ENCODE results near the gene COA1.
"Not testable (repeated sequence)": the region's sequence is repeated elsewhere in the genome, so short reads cannot be mapped to it uniquely, and the experiment has no call there.

The COA1 gene

GRCh38 chr7:43678315-43678714 is 51.0 kb downstream of the COA1 start:
- H2BK12ac ChIP-seq (ENCODE audit: low read length in 2 of 2) = no peak overlapping the region
- H3K4me3 ChIP-seq (ENCODE audit: insufficient read depth in 1 of 2, low read depth in 1 of 2, low read length in 2 of 2) = no peak overlapping the region
- H2AFZ ChIP-seq (ENCODE audit: low read depth, low read length) = no peak overlapping the region
- peaks cover 6% of the 10 kb centered on the region for H3K79me1 ChIP-seq (replicated peaks; ENCODE audit: low read length, poor library complexity, severe bottlenecking)
- H3K4me1 ChIP-seq (ENCODE audit: control insufficient read depth, insufficient read depth, low read depth, low read length) = no peaks in the 10 kb centered on the region
- no peak overlapping the region for H2AK5ac ChIP-seq (ENCODE audit: low read length, severe bottlenecking)
- no peak overlapping the region for H3K14ac ChIP-seq (ENCODE audit: low read length in 2 of 2)
- no peaks in the 10 kb centered on the region for H3K27me3 ChIP-seq (ENCODE audit: control insufficient read depth in 1 of 2, insufficient read depth in 1 of 2, low read length in 2 of 2)
- no peak for DNase-seq
- H3K9me3 ChIP-seq (ENCODE audit: control insufficient read depth, low read length) = no peaks in the 10 kb centered on the region
- WGBS = 71% methylated on average over 1 of the region's 1 CpG
- no peak overlapping the region for H3K4ac ChIP-seq (ENCODE audit: low read depth in 1 of 2, low read length in 2 of 2)
- H3K36me3 ChIP-seq (ENCODE audit: control insufficient read depth in 1 of 2, insufficient read depth in 2 of 2, low read depth in 1 of 2, low read length in 2 of 2) = no peaks in the 10 kb centered on the region
- H2BK5ac ChIP-seq (ENCODE audit: low read depth, low read length, poor library complexity, severe bottlenecking) = no peak overlapping the region
- no peak overlapping the region for H4K91ac ChIP-seq (ENCODE audit: low read length)
- no peak overlapping the region for H3K23ac ChIP-seq (ENCODE audit: low read length in 2 of 2)
- no peak overlapping the region for H2BK120ac ChIP-seq (ENCODE audit: low read depth, low read length)
- H4K8ac ChIP-seq (ENCODE audit: low read length) = no peak overlapping the region
- no peak overlapping the region for H3K4me2 ChIP-seq (ENCODE audit: low read length, poor library complexity, severe bottlenecking)
- H2BK15ac ChIP-seq (ENCODE audit: low read depth, poor library complexity, severe bottlenecking) = no peak overlapping the region
- no peak overlapping the region for H3K9ac ChIP-seq (ENCODE audit: low read length)
- no peak overlapping the region for H3K18ac ChIP-seq (ENCODE audit: low read depth in 1 of 2, low read length in 2 of 2)
- no peak overlapping the region for H3K27ac ChIP-seq (ENCODE audit: low read length, poor library complexity, severe bottlenecking)

- Histone ChIP-seq H3K27me3 (ENCODE audit: control insufficient read depth in 1 of 2, insufficient read depth in 1 of 2, low read length in 2 of 2) (no peaks in the 10 kb centered on the region), H2BK15ac (ENCODE audit: low read depth, poor library complexity, severe bottlenecking) (no peak overlapping the region), H2BK12ac (ENCODE audit: low read length in 2 of 2) (no peak overlapping the region), H3K79me1 (replicated peaks; ENCODE audit: low read length, poor library complexity, severe bottlenecking) (peaks cover 6% of the 10 kb centered on the region), H3K18ac (ENCODE audit: low read depth in 1 of 2, low read length in 2 of 2) (no peak overlapping the region), H4K8ac (ENCODE audit: low read length) (no peak overlapping the region), H3K4ac (ENCODE audit: low read depth in 1 of 2, low read length in 2 of 2) (no peak overlapping the region), H3K23ac (ENCODE audit: low read length in 2 of 2) (no peak overlapping the region), H2BK5ac (ENCODE audit: low read depth, low read length, poor library complexity, severe bottlenecking) (no peak overlapping the region), H3K36me3 (ENCODE audit: control insufficient read depth in 1 of 2, insufficient read depth in 2 of 2, low read depth in 1 of 2, low read length in 2 of 2) (no peaks in the 10 kb centered on the region), H3K27ac (ENCODE audit: low read length, poor library complexity, severe bottlenecking) (no peak overlapping the region), H2AFZ (ENCODE audit: low read depth, low read length) (no peak overlapping the region), H2BK120ac (ENCODE audit: low read depth, low read length) (no peak overlapping the region), H3K9me3 (ENCODE audit: control insufficient read depth, low read length) (no peaks in the 10 kb centered on the region), H4K91ac (ENCODE audit: low read length) (no peak overlapping the region), H3K4me2 (ENCODE audit: low read length, poor library complexity, severe bottlenecking) (no peak overlapping the region), H3K14ac (ENCODE audit: low read length in 2 of 2) (no peak overlapping the region), H2AK5ac (ENCODE audit: low read length, severe bottlenecking) (no peak overlapping the region), H3K9ac (ENCODE audit: low read length) (no peak overlapping the region), H3K4me1 (ENCODE audit: control insufficient read depth, insufficient read depth, low read depth, low read length) (no peaks in the 10 kb centered on the region), H3K4me3 (ENCODE audit: insufficient read depth in 1 of 2, low read depth in 1 of 2, low read length in 2 of 2) (no peak overlapping the region)
- DNase-seq = no peak
Observed at GRCh38 chr7:43677864-43678263, 51.5 kb downstream of the COA1 start.

GRCh38 chr7:43674559-43675436 is 54.5 kb downstream of the COA1 start:
- H3K9me3 ChIP-seq (ENCODE audit: control insufficient read depth, low read length) = peaks cover 4% of the 10 kb centered on the region
- peak overlapping the region; percentile 35 for H3K27ac ChIP-seq (ENCODE audit: low read length, poor library complexity, severe bottlenecking)
- no peaks in the 10 kb centered on the region for H3K36me3 ChIP-seq (ENCODE audit: control insufficient read depth in 1 of 2, insufficient read depth in 2 of 2, low read depth in 1 of 2, low read length in 2 of 2)
- H3K4me1 ChIP-seq (ENCODE audit: control insufficient read depth, insufficient read depth, low read depth, low read length) = peaks cover 3% of the 10 kb centered on the region
- peak; percentile 81 for DNase-seq
- H3K4me3 ChIP-seq (ENCODE audit: insufficient read depth in 1 of 2, low read depth in 1 of 2, low read length in 2 of 2) = no peak overlapping the region
- peaks cover 9% of the 10 kb centered on the region for H3K79me1 ChIP-seq (replicated peaks; ENCODE audit: low read length, poor library complexity, severe bottlenecking)
- H2BK12ac ChIP-seq (ENCODE audit: low read length in 2 of 2) = no peak overlapping the region
- WGBS = 65% methylated on average over 4 of the region's 4 CpGs
- H2BK120ac ChIP-seq (ENCODE audit: low read depth, low read length) = no peak overlapping the region
- no peak overlapping the region for H3K23ac ChIP-seq (ENCODE audit: low read length in 2 of 2)
- H2AK5ac ChIP-seq (ENCODE audit: low read length, severe bottlenecking) = no peak overlapping the region
- no peak overlapping the region for H2BK5ac ChIP-seq (ENCODE audit: low read depth, low read length, poor library complexity, severe bottlenecking)
- H2AFZ ChIP-seq (ENCODE audit: low read depth, low read length) = no peak overlapping the region
- H3K4ac ChIP-seq (ENCODE audit: low read depth in 1 of 2, low read length in 2 of 2) = no peak overlapping the region
- no peak overlapping the region for H3K4me2 ChIP-seq (ENCODE audit: low read length, poor library complexity, severe bottlenecking)
- peak overlapping the region; percentile 0 for H3K9ac ChIP-seq (ENCODE audit: low read length)
- no peaks in the 10 kb centered on the region for H3K27me3 ChIP-seq (ENCODE audit: control insufficient read depth in 1 of 2, insufficient read depth in 1 of 2, low read length in 2 of 2)
- no peak overlapping the region for H3K14ac ChIP-seq (ENCODE audit: low read length in 2 of 2)
- no peak overlapping the region for H3K18ac ChIP-seq (ENCODE audit: low read depth in 1 of 2, low read length in 2 of 2)
- no peak overlapping the region for H2BK15ac ChIP-seq (ENCODE audit: low read depth, poor library complexity, severe bottlenecking)
- H4K8ac ChIP-seq (ENCODE audit: low read length) = no peak overlapping the region
- no peak overlapping the region for H4K91ac ChIP-seq (ENCODE audit: low read length)

GRCh38 chr7:43673243-43673976 is 55.9 kb downstream of the COA1 start:
- not testable (repeated sequence) for H2BK12ac ChIP-seq (ENCODE audit: low read length in 2 of 2); H2AFZ ChIP-seq (ENCODE audit: low read depth, low read length); H3K27me3 ChIP-seq (ENCODE audit: control insufficient read depth in 1 of 2, insufficient read depth in 1 of 2, low read length in 2 of 2); H3K4me1 ChIP-seq (ENCODE audit: control insufficient read depth, insufficient read depth, low read depth, low read length); H3K27ac ChIP-seq (ENCODE audit: low read length, poor library complexity, severe bottlenecking); H3K9me3 ChIP-seq (ENCODE audit: control insufficient read depth, low read length); H2BK15ac ChIP-seq (ENCODE audit: low read depth, poor library complexity, severe bottlenecking); H4K91ac ChIP-seq (ENCODE audit: low read length); H3K14ac ChIP-seq (ENCODE audit: low read length in 2 of 2); H3K4me3 ChIP-seq (ENCODE audit: insufficient read depth in 1 of 2, low read depth in 1 of 2, low read length in 2 of 2); H3K23ac ChIP-seq (ENCODE audit: low read length in 2 of 2); H3K4me2 ChIP-seq (ENCODE audit: low read length, poor library complexity, severe bottlenecking); H3K4ac ChIP-seq (ENCODE audit: low read depth in 1 of 2, low read length in 2 of 2); DNase-seq; H3K36me3 ChIP-seq (ENCODE audit: control insufficient read depth in 1 of 2, insufficient read depth in 2 of 2, low read depth in 1 of 2, low read length in 2 of 2); H2BK120ac ChIP-seq (ENCODE audit: low read depth, low read length); H2AK5ac ChIP-seq (ENCODE audit: low read length, severe bottlenecking); H2BK5ac ChIP-seq (ENCODE audit: low read depth, low read length, poor library complexity, severe bottlenecking); H3K79me1 ChIP-seq (replicated peaks; ENCODE audit: low read length, poor library complexity, severe bottlenecking); H4K8ac ChIP-seq (ENCODE audit: low read length)
- peak overlapping the region; percentile 0 for H3K9ac ChIP-seq (ENCODE audit: low read length)
- H3K18ac ChIP-seq (ENCODE audit: low read depth in 1 of 2, low read length in 2 of 2) = peak overlapping the region in 1 of 2 experiments; percentile 21
- 98% methylated on average over 4 of the region's 5 CpGs for WGBS

Data from mesenchymal stem cell (in vitro differentiated cells and primary cell).